Common myeloid progenitor, CD34-positive (primary cell): ENCODE results near the gene VPS13C.
"Not testable (repeated sequence)": the region's sequence is repeated elsewhere in the genome, so short reads cannot be mapped to it uniquely, and the experiment has no call there.

Experiments used
- CTCF ChIA-PET: fragments of 350-600 bp; sonication (Branson Sonifier 250); formaldehyde crosslinking; loops from one replicate; lab custom pipeline; 2021; ENCODE audit warnings: antibody characterized with exemption; lab: Charles Lee
- POLR2A ChIA-PET: fragments of 350-600 bp; sonication (Branson Sonifier 250); formaldehyde crosslinking; loops from one replicate; lab custom pipeline; 2021; ENCODE audit warnings: antibody characterized with exemption; lab: Charles Lee
- DNase-seq, 3 donors: peaks; one replicate each; pipeline versions ENCODE4 v3.0.0 to v3.0.0-alpha.2; 2013
- H3K27ac ChIP-seq, 2 experiments: 1 replicate in 1 of 2; 2 replicates in 1 of 2; pipeline ENCODE4 v1.7.0; 2013; ENCODE audit warnings: inconsistent platforms in 2 of 2, low read length in 2 of 2, mild to moderate bottlenecking in 2 of 2, low read depth in 1 of 2, moderate library complexity in 1 of 2; ENCODE audit not compliant: severe bottlenecking in 2 of 2, insufficient read depth in 1 of 2, poor library complexity in 1 of 2
- H3K27me3 ChIP-seq, 5 experiments: replicated peaks in 2 of 5; 1 replicate in 3 of 5; 2 replicates in 2 of 5; pipeline versions ENCODE4 v1.6.1 to v1.7.0; 2013; ENCODE audit warnings: low read length in 4 of 5, mild to moderate bottlenecking in 2 of 5, moderate library complexity in 2 of 5, inconsistent platforms in 1 of 5; ENCODE audit not compliant: insufficient read depth in 5 of 5, control insufficient read depth in 4 of 5
- H3K36me3 ChIP-seq, 4 experiments: 1 replicate in 2 of 4; 2 replicates in 2 of 4; pipeline versions ENCODE4 v1.6.1 to v1.7.0; 2013; ENCODE audit warnings: low read length in 3 of 4, control low read depth in 1 of 4, mild to moderate bottlenecking in 1 of 4; ENCODE audit not compliant: control insufficient read depth in 4 of 4, insufficient read depth in 4 of 4
- H3K4me1 ChIP-seq, 4 experiments: 1 replicate in 3 of 4; 2 replicates in 1 of 4; pipeline versions ENCODE4 v1.6.1 to v1.7.1; 2013; ENCODE audit warnings: low read length in 3 of 4, mild to moderate bottlenecking in 3 of 4, control low read depth in 1 of 4, inconsistent platforms in 1 of 4, moderate library complexity in 1 of 4; ENCODE audit not compliant: control insufficient read depth in 4 of 4, insufficient read depth in 4 of 4; ENCODE audit errors: control extremely low read depth in 1 of 4
- H3K4me3 ChIP-seq, 7 experiments: 1 replicate in 4 of 7; 2 replicates in 3 of 7; pipeline versions ENCODE4 v1.5.1 to v1.7.0; 2013; ENCODE audit warnings: mild to moderate bottlenecking in 7 of 7, low read length in 6 of 7, moderate library complexity in 6 of 7, inconsistent platforms in 2 of 7, low read depth in 2 of 7, control low read depth in 1 of 7; ENCODE audit not compliant: insufficient read depth in 4 of 7, control insufficient read depth in 1 of 7; ENCODE audit errors: extremely low read depth in 1 of 7
- H3K9me3 ChIP-seq, 5 experiments: 1 replicate in 4 of 5; 2 replicates in 1 of 5; pipeline versions ENCODE4 v1.6.1 to v1.7.1; 2013; ENCODE audit warnings: low read length in 4 of 5, mild to moderate bottlenecking in 2 of 5, inconsistent platforms in 1 of 5, low read depth in 1 of 5, moderate library complexity in 1 of 5; ENCODE audit not compliant: control insufficient read depth in 4 of 5, insufficient read depth in 2 of 5; ENCODE audit errors: control extremely low read depth in 1 of 5
- WGBS: methylation state at CpG from one replicate; pipeline ENCODE4 v1.1.5; 2013; ENCODE audit not compliant: insufficient coverage; 5-methylcytosine and 5-hydroxymethylcytosine counted together

The VPS13C gene

GRCh38 chr15:62027263-62027565, 33.0 kb downstream of the VPS13C start:
- Histone ChIP-seq H3K36me3 (peaks cover 3 to 32% (median 14%) of the 10 kb centered on the region in 4 experiments), H3K9me3 (no peaks in the 10 kb centered on the region), H3K27me3 (no peaks in the 10 kb centered on the region), H3K4me3 (no peak overlapping the region), H3K27ac (no peak overlapping the region), H3K4me1 (no peaks in the 10 kb centered on the region)
- no peak for DNase-seq
- 100% methylated on average over 1 of the region's 3 CpGs for WGBS
- ChIA-PET CTCF (interaction anchor here (0.9 to 1.3 kb wide), 2 partner anchors 26 to 35 kb away, joined by 3 read pairs; no protein-coding TSS in a partner anchor), POLR2A (no interaction called here)

DNA sequence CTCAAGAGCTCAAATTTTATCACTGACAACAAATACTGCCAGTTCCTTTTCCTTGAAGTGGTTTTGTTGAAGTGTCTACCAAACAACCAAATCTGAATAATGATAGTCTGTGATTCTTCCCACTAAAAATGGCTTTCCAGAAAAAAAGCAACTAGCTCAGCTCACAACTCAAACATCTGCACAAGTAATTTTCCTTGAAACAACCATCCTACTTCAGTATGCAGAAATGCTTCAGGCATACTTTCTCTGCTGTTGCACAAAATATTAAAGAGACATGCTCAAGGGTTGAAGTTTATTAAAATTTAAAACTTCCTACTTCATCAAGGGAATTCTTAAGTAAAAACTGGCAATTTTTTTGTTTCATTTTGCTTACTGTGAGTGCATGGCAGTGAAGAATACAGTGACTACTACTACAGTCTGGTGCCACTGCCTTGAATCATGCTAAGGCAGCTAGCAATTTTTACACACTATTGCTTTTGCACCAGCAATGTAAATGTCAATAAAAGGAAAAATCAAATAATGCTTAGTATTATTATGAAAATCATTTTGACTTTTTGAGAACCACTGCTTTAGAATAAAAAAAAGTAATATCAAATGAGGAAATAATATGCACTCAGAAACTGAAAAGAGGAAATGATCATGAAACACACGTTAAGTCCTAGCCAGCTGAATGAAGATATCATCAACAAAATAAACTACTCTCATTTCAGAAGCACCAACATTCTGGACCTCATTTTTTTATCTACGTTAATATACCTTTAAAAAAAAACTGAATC, 33.6 kb downstream of the VPS13C start:
- peak in 2 of 3 donors; percentile 22 to 47 for DNase-seq
- Histone ChIP-seq H3K4me1 (no peaks in the 10 kb centered on the region), H3K9me3 (no peaks in the 10 kb centered on the region), H3K27ac (no peak overlapping the region), H3K36me3 (peaks cover 2 to 32% (median 17%) of the 10 kb centered on the region in 4 experiments), H3K4me3 (no peak overlapping the region), H3K27me3 (no peaks in the 10 kb centered on the region)
- ChIA-PET CTCF (interaction anchor here (0.9 to 1.9 kb wide), 3 partner anchors 26 to 43 kb away, joined by 3 to 4 read pairs (median 3); no protein-coding TSS in a partner anchor), POLR2A (no interaction called here)
- WGBS: 50% methylated on average over 2 of the region's 2 CpGs

DNA sequence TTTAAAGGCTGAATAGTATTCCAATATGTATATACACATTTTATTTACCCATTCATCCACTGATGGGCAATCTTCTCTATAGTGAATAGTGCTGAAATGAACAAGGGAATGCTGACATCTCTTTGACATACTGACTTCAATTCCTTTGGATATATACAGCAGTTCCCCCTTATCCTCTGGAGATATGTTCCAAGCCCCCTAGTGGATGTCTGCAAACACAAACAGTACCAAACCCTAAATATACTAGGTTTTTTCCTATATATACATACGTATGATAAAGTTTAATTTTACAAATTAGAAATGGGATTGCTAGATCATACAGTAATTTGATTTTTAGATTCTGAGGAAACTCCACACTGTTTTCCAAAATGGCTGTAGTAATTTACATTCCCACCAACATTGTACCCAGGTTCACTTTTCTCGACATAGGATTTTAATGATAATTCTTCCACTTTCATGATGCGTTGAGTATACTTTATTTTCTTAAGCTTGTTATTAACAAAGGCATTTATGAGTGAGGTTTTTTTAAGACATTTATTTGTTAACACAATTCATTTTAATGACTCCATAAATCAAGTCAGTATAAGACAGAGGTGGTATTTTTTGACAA, 38.2 kb downstream of the VPS13C start:
- H3K36me3 ChIP-seq: peaks cover 4 to 28% (median 16%) of the 10 kb centered on the region in 4 experiments
- DNase-seq: peak in 2 of 3 donors; percentile 3
- no CpG with 5 or more reads among the region's 3 CpGs for WGBS
- no peak overlapping the region for H3K27ac ChIP-seq
- ChIA-PET POLR2A (no interaction called here), CTCF (interaction anchor here (0.7 kb wide), 1 partner anchor 40 kb away, joined by 3 read pairs; no protein-coding TSS in a partner anchor)
- no peaks in the 10 kb centered on the region for H3K4me1 ChIP-seq
- no peaks in the 10 kb centered on the region for H3K27me3 ChIP-seq
- no peak overlapping the region for H3K4me3 ChIP-seq
- H3K9me3 ChIP-seq: peaks cover 0 to 6% (median 0%) of the 10 kb centered on the region in 5 experiments

- no peak overlapping the region for H3K27ac ChIP-seq
- H3K4me1 ChIP-seq: no peaks in the 10 kb centered on the region
- no peaks in the 10 kb centered on the region for H3K27me3 ChIP-seq
- POLR2A ChIA-PET: no interaction called here
- no peak for DNase-seq
- H3K9me3 ChIP-seq: peaks cover 0 to 6% (median 0%) of the 10 kb centered on the region in 5 experiments
- WGBS: 100% methylated on average over 3 of the region's 3 CpGs
- H3K4me3 ChIP-seq: no peak overlapping the region
- CTCF ChIA-PET: interaction anchor here (1.0 to 1.5 kb wide), 2 partner anchors 40 to 79 kb away, joined by 3 to 4 read pairs; partner anchors contain the start of gene VPS13C
- peaks cover 4 to 28% (median 16%) of the 10 kb centered on the region in 4 experiments for H3K36me3 ChIP-seq
Observed at GRCh38 chr15:62020576-62021160, 39.6 kb downstream of the VPS13C start.

- H3K36me3 ChIP-seq: peaks cover 10 to 36% (median 19%) of the 10 kb centered on the region in 4 experiments
- H3K27me3 ChIP-seq, CTCF ChIA-PET, DNase-seq, POLR2A ChIA-PET, H3K4me1 ChIP-seq, H3K4me3 ChIP-seq, H3K9me3 ChIP-seq, H3K27ac ChIP-seq: not testable (repeated sequence)
- no CpG with 5 or more reads among the region's 7 CpGs for WGBS
Observed at GRCh38 chr15:62005354-62005753, 54.9 kb downstream of the VPS13C start.

DNA sequence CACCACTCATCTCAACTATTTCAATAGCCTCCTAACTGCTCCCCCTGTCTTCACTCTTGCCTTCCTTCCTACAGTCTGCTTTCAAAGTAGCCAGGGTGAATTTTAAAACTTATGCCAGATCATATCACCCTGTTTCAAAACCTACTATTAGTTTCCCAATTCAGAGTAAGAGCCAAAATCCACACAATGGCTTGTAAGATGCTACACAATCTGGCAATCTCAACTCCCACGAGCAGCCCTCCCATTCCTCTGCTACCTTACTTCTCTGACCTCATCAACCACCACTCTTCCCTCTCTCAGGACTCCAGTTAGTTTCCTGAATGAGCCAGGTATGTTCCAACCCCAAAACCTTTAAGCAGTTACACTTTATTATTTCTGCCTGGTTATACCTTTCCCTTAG, 62.5 kb downstream of the VPS13C start:
- CTCF ChIA-PET: no interaction called here
- Histone ChIP-seq H3K4me3 (no peak overlapping the region), H3K27ac (no peak overlapping the region), H3K36me3 (peaks cover 13 to 32% (median 21%) of the 10 kb centered on the region in 4 experiments), H3K27me3 (no peaks in the 10 kb centered on the region), H3K4me1 (no peaks in the 10 kb centered on the region), H3K9me3 (peaks cover 0 to 13% (median 0%) of the 10 kb centered on the region in 5 experiments)
- WGBS: 100% methylated on average over 1 of the region's 1 CpG
- no peak for DNase-seq
- POLR2A ChIA-PET: no interaction called here
